Naive thymus-derived CD4-positive, alpha-beta T cell (primary cell): ENCODE data around the gene DVL1. TPM values are rescaled to one million over a fixed set of nuclear protein-coding genes. Genes with fewer than 3 reads are reported as not detected.

Experiments
- ATAC-seq: fragments of 150-1000 bp; cut with Tn5 transposase; 2 replicates; pipeline ENCODE4 v1.10.0; 2021; ENCODE audit warnings: mild to moderate bottlenecking, moderate library complexity
- CTCF ChIA-PET: fragments of 350-600 bp; sonication (Branson Sonifier 250); formaldehyde crosslinking; loops from one replicate; lab custom pipeline; 2021; ENCODE audit warnings: antibody characterized with exemption; lab: Charles Lee
- POLR2A ChIA-PET: fragments of 350-600 bp; sonication (Branson Sonifier 250); formaldehyde crosslinking; loops from one replicate; lab custom pipeline; 2021; ENCODE audit warnings: antibody characterized with exemption, inconsistent platforms; lab: Charles Lee
- DNase-seq, 9 donors: peaks; one replicate each; pipeline versions ENCODE4 v3.0.0 to v3.0.0-alpha.2; 2020 to 2022; ENCODE audit warnings: mixed read lengths in 1 of 9
- H3K27ac ChIP-seq: one replicate; pipeline ENCODE4 v1.7.0; 2013; ENCODE audit warnings: mild to moderate bottlenecking, low read depth, low read length, moderate library complexity
- H3K27me3 ChIP-seq, 2 donors: one replicate each; pipeline ENCODE4 v1.7.0; 2013; ENCODE audit warnings: low read length in 2 of 2, mild to moderate bottlenecking in 2 of 2, moderate library complexity in 2 of 2; ENCODE audit not compliant: control insufficient read depth in 2 of 2, insufficient read depth in 2 of 2
- H3K36me3 ChIP-seq, 3 experiments: 1 replicate in 2 of 3; 2 replicates in 1 of 3; pipeline ENCODE4 v1.7.0; 2013; ENCODE audit warnings: low read length in 3 of 3, mild to moderate bottlenecking in 3 of 3, moderate library complexity in 1 of 3; ENCODE audit not compliant: insufficient read depth in 3 of 3, control insufficient read depth in 2 of 3
- H3K4me1 ChIP-seq, 2 donors: one replicate each; pipeline ENCODE4 v1.7.0; 2013; ENCODE audit warnings: low read length in 2 of 2, mild to moderate bottlenecking in 2 of 2, moderate library complexity in 1 of 2; ENCODE audit not compliant: control insufficient read depth in 2 of 2, insufficient read depth in 2 of 2
- H3K4me3 ChIP-seq: 2 replicates; pipeline ENCODE4 v1.7.0; 2013; ENCODE audit warnings: mild to moderate bottlenecking, low read length
- H3K9me3 ChIP-seq, 3 experiments: 1 replicate in 2 of 3; 2 replicates in 1 of 3; pipeline ENCODE4 v1.7.0; 2013; ENCODE audit warnings: low read length in 3 of 3; ENCODE audit not compliant: control insufficient read depth in 2 of 3
- H3K27ac Mint-ChIP-seq, 9 donors: one replicate each; pipeline ENCODE4 v1.8.0; 2020 to 2022; ENCODE audit warnings: mixed read lengths in 9 of 9, mild to moderate bottlenecking in 8 of 9, moderate library complexity in 5 of 9, inconsistent platforms in 2 of 9
- H3K27me3 Mint-ChIP-seq, 5 donors: one replicate each; pipeline ENCODE4 v1.8.0; 2021 to 2022; ENCODE audit warnings: mixed read lengths in 5 of 5, mild to moderate bottlenecking in 1 of 5
- H3K36me3 Mint-ChIP-seq, 5 donors: one replicate each; pipeline ENCODE4 v1.8.0; 2020 to 2022; ENCODE audit warnings: mixed read lengths in 5 of 5, mild to moderate bottlenecking in 3 of 5, inconsistent platforms in 1 of 5
- H3K4me1 Mint-ChIP-seq, 7 donors: one replicate each; pipeline ENCODE4 v1.8.0; 2020 to 2022; ENCODE audit warnings: mixed read lengths in 7 of 7, mild to moderate bottlenecking in 3 of 7, inconsistent platforms in 1 of 7
- H3K4me3 Mint-ChIP-seq, 10 donors: one replicate each; pipeline ENCODE4 v1.8.0; 2020 to 2022; ENCODE audit warnings: mild to moderate bottlenecking in 10 of 10, mixed read lengths in 10 of 10, moderate library complexity in 6 of 10, inconsistent platforms in 2 of 10
- H3K9me3 Mint-ChIP-seq, 11 donors: one replicate each; pipeline ENCODE4 v1.8.0; 2020 to 2022; ENCODE audit warnings: mixed read lengths in 11 of 11, mild to moderate bottlenecking in 4 of 11, inconsistent platforms in 1 of 11, moderate library complexity in 1 of 11
- intact Hi-C, 2 donors: fragments of 100-400 bp; cut with micrococcal nuclease; formaldehyde crosslinking; loops; one replicate each; pipeline ENCODE4 v1.15.1; 2023
- polyA plus RNA-seq, 2 donors: library from polyadenylated mRNA; unstranded; fragments of 300-500 nt; fragmentation: Illumina TruSeq; gene quantifications; one replicate each; pipeline ENCODE4 v1.2.3, GENCODE V29; 2021
- total RNA-seq, 6 experiments: library from RNA in 5 of 6; stranded (reverse) in 5 of 6; gene quantifications; 1 replicate in 5 of 6; 2 replicates in 1 of 6; pipeline ENCODE4 v1.2.3 and lab custom pipeline; 2021 to 2026

DVL1 gene
- total and polyA plus RNA-seq, 7 experiments from 2014 or later = 0.78 to 54.9 (median 44.8) TPM

DNA sequence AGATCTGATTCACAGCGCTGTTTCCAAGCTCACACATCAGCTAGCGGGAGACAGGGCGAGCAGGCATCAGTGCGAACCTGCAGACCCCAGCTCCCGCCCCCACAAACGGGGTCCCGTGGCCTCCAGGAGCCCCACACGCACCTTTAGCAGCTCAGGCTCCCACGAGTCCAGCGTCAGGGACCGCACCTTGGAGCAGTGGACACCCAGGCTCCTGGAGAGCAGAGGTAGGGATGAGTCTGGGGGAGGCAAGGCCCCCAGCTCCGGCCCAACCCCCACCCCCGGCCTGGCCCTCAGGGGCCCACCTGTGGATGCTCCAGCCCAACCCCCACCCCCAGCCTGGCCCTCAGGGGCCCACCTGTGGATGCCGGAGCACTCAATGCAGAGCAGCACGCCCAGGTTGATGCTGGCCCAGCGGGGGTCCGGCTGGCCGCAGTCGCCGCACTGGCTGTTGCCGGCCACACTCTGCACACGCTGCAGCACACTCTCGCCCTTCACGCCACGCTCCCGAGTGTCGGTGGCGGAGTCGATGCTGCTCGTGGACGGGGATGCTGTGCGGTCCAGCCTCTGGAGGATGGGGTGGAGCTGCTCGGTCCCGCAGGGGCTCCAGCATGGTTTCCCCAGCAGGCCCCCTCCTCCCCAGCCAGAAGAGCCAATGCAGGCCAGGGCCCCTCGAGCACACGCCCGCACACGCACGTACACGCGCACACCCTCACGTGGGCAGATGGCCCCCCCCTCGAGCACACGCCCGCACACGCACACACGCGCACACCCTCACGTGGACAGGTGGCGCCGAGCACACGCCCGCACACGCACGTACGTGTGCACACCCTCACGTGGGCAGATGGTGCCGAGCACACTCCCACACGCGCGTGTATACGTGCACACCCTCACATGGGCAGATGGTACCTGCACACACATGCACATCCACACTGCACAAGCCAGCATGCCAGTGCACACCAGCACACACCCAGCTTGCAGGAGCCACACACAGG lies 52.9 kb downstream of the DVL1 start:
- DNase-seq (no peak), ATAC-seq (no peak)
- ChIA-PET CTCF (no interaction called here), POLR2A (no interaction called here)
- intact Hi-C loops = no loop called here
- Histone ChIP-seq H3K36me3 (peaks cover 0 to 11% (median 0%) of the 10 kb centered on the region in 3 experiments), H3K4me1 (no peaks in the 10 kb centered on the region), H3K9me3 (no peaks in the 10 kb centered on the region), H3K4me3 (no peak overlapping the region), H3K27me3 (no peaks in the 10 kb centered on the region), H3K27ac (no peak overlapping the region)
- Mint-ChIP-seq H3K9me3 (no peaks in the 10 kb centered on the region), H3K27me3 (no peaks in the 10 kb centered on the region), H3K4me3 (no peak overlapping the region), H3K27ac (no peak overlapping the region), H3K4me1 (peaks cover 0 to 5% (median 0%) of the 10 kb centered on the region in 7 donors), H3K36me3 (no peaks in the 10 kb centered on the region)

DNA sequence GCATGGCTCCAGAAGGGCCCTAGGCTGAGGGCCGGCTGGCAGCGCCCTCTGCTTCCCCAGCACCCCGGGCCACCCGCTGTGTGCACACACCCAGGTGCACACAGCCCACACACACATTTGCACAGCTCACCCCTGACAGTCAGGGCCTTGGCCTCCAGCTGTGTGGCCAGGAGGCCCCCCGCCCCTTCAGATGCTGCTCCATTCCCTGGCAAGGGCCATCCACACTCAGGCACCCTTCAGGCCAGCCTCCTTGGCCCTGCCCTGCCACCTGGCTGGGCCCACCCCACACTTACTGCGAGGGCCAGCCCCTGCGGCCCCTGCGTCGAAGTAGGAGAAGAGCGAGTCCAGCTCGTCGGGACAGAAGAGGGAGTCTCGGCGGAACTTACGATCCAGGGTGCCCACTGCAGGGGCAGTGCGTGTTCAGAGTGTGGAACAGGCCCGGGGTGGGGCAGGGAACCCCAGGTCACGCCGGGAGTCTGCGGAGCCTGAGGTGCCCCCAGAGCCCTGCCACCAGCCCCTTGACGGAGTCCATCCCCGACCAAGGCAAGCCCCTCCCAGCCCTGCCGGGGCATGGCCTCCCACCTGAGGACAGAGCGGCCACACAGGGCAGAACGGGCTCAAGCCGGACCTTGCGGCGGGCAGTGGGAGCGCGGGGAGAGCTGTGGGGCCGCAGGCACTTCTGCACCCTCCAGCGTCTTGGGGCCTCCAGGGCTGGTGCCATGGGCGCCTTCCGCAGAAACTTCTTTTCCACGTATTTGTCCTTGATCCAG lies 53.9 kb downstream of the DVL1 start:
- Histone ChIP-seq H3K4me1 (no peaks in the 10 kb centered on the region), H3K36me3 (peaks cover 0 to 11% (median 0%) of the 10 kb centered on the region in 3 experiments), H3K9me3 (no peaks in the 10 kb centered on the region), H3K27ac (no peak overlapping the region), H3K27me3 (no peaks in the 10 kb centered on the region), H3K4me3 (no peak overlapping the region)
- H3K4me1 Mint-ChIP-seq = peaks cover 0 to 5% (median 0%) of the 10 kb centered on the region in 7 donors
- ChIA-PET CTCF (interaction anchor here (0.9 kb wide), 1 partner anchor 173 kb away, joined by 3 read pairs; no protein-coding TSS in a partner anchor), POLR2A (no interaction called here)
- intact Hi-C loops = no loop called here
- no peak overlapping the region for H3K4me3 Mint-ChIP-seq
- H3K27me3 Mint-ChIP-seq = no peaks in the 10 kb centered on the region
- no peaks in the 10 kb centered on the region for H3K9me3 Mint-ChIP-seq
- H3K36me3 Mint-ChIP-seq = no peaks in the 10 kb centered on the region
- H3K27ac Mint-ChIP-seq = no peak overlapping the region
- DNase-seq (no peak), ATAC-seq (no peak)

DNA sequence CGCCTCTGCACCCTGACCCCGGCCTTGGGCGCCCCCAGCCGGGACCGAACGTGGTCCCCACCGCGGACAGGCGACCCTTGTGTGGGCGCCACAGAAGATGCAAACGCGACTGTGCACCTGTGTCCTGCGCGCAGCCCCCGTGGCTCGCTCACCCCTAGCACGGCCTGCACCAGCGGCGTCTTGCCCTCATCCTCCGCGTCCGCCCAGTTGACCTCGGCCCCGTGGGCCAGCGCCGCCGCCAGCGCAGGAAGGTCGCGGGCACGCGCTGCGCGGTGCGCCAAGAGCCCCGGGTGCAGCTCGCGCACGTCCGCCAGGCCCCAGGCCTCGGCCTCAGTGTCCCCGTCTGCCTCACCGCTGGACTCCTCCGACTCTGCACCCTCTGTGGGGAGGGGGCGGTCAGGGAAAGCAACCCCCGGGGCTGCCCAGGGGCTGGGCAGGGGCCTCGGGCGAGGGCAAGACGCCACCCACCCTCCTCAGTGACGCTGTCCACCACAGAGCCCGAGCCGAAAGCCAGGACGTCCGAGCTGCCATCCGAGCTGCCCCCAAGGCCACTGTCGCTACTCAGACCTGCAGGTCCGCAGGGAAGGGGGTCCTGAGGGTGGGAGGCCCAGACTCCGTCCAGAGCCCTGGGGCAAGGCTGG lies 54.8 kb downstream of the DVL1 start:
- ChIA-PET POLR2A (no interaction called here), CTCF (interaction anchor here (0.6 to 0.9 kb wide), 2 partner anchors 75 to 172 kb away, joined by 3 to 5 read pairs; no protein-coding TSS in a partner anchor)

DNA sequence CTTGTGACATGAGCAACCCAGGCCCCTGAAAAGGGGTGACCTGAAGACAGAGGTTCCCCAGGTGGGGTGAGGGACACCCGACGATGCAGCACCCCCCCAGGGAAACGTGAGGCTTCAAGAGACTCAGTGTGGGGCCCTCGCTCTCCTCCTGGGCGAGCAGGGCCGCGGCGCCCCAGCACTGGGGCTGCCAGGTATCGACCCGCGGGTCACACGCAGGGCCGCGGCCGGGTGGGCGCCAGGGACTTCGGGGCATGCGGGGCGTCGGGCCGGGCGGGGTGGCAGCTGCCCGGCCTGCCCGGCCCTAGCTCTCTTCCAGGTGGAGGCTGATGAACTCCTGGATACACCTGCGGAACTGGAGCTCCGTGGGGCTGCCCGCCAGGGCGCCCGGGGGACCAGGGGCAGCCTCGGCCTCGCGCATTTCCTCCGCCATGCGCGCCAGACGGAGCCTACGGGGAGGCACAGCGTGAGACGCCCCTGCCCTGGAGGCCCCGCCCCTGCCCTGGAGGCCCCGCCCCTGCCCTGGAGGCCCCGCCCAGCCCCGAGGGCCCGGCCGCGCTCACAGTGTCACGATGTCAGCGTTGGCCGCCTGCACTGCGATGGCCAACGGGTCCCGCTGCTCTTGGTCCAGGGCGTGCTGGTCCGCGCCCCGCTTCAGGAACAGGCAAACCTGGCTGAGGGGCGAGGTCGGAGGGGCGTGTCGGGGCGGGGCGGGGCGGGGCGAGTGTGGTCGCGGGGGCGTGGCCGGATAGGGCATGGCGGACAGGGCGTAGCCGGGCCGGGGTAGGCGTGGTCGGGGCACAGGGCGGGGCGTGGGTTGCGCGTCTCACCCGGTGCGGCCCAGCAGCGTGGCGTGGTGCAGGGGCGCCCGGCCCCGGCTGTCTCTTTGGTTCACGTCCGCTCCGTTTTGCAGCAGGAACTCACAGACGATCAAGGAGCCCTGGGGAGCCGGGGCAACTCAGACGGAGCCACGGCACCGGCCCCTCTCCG lies 55.7 kb downstream of the DVL1 start:
- Mint-ChIP-seq H3K36me3 (peaks cover 0 to 2% (median 0%) of the 10 kb centered on the region in 5 donors), H3K27ac (no peak overlapping the region), H3K4me1 (peaks cover 0 to 4% (median 0%) of the 10 kb centered on the region in 7 donors), H3K9me3 (no peaks in the 10 kb centered on the region), H3K27me3 (no peaks in the 10 kb centered on the region), H3K4me3 (no peak overlapping the region)
- H3K9me3 ChIP-seq = no peaks in the 10 kb centered on the region
- no peak for DNase-seq
- no peaks in the 10 kb centered on the region for H3K27me3 ChIP-seq
- H3K4me1 ChIP-seq = no peaks in the 10 kb centered on the region
- peaks cover 0 to 11% (median 0%) of the 10 kb centered on the region in 3 experiments for H3K36me3 ChIP-seq
- CTCF ChIA-PET = no interaction called here
- POLR2A ChIA-PET = no interaction called here
- H3K27ac ChIP-seq = no peak overlapping the region
- intact Hi-C loops = loop anchor here (2.0 to 5.0 kb wide), 2 partner anchors 309 to 311 kb away; partner anchors contain the start of gene PERM1 (in 1 of the 2)
- ATAC-seq = no peak
- no peak overlapping the region for H3K4me3 ChIP-seq

More for the DNA sequence above, 54.8 kb downstream of the DVL1 start:
- Mint-ChIP-seq H3K4me1 (peaks cover 0 to 4% (median 0%) of the 10 kb centered on the region in 7 donors), H3K9me3 (no peaks in the 10 kb centered on the region), H3K27me3 (no peaks in the 10 kb centered on the region), H3K36me3 (peaks cover 0 to 2% (median 0%) of the 10 kb centered on the region in 5 donors), H3K27ac (no peak overlapping the region), H3K4me3 (no peak overlapping the region)
- H3K27me3 ChIP-seq = no peaks in the 10 kb centered on the region
- H3K4me3 ChIP-seq = no peak overlapping the region
- no peaks in the 10 kb centered on the region for H3K4me1 ChIP-seq
- no peaks in the 10 kb centered on the region for H3K9me3 ChIP-seq
- DNase-seq (no peak), ATAC-seq (no peak)
- intact Hi-C loops = loop anchor here in 1 of 2 donors (5.0 kb wide), 1 partner anchor 312 kb away; the partner anchor contains the start of gene PERM1
- H3K27ac ChIP-seq = no peak overlapping the region
- peaks cover 0 to 11% (median 0%) of the 10 kb centered on the region in 3 experiments for H3K36me3 ChIP-seq

DNA sequence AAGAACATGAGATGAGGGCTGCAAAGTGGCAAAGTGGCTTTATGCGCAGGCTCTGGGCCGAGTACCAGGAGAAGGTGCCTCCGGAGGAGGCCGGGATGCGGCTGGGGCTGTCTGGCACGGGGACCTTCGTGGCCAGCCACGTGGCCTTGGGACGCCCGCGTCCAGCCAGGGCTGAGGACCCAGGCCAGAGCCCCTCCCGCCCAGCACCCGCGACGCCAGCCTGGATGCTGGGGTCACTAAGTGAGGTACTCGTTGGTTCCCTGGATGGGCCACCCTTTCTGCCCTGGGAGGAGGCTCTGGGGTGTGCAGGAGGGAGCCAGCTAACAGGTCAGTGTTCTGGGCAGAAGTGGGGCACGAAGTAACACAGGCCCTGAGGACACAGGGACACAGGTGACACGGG lies 56.4 kb downstream of the DVL1 start:
- H3K27ac ChIP-seq = no peak overlapping the region
- no peaks in the 10 kb centered on the region for H3K27me3 ChIP-seq
- POLR2A ChIA-PET = interaction anchor here (1.3 kb wide), 1 partner anchor 10 kb away, joined by 3 read pairs; no protein-coding TSS in a partner anchor
- peaks cover 0 to 8% (median 0%) of the 10 kb centered on the region in 3 experiments for H3K36me3 ChIP-seq
- ATAC-seq = no peak
- Mint-ChIP-seq H3K36me3 (peaks cover 0 to 2% (median 0%) of the 10 kb centered on the region in 5 donors), H3K4me1 (peaks cover 0 to 4% (median 0%) of the 10 kb centered on the region in 7 donors), H3K9me3 (no peaks in the 10 kb centered on the region), H3K4me3 (no peak overlapping the region), H3K27ac (no peak overlapping the region), H3K27me3 (no peaks in the 10 kb centered on the region)
- H3K4me1 ChIP-seq = no peaks in the 10 kb centered on the region
- DNase-seq = no peak
- no peaks in the 10 kb centered on the region for H3K9me3 ChIP-seq
- H3K4me3 ChIP-seq = no peak overlapping the region
- intact Hi-C loops = loop anchor here (2.0 to 5.0 kb wide), 2 partner anchors 308 to 311 kb away; partner anchors contain the start of gene PERM1 (in 1 of the 2)
- CTCF ChIA-PET = no interaction called here
